ENCODE data around the gene NRXN2.

Gene NRXN2

DNA sequence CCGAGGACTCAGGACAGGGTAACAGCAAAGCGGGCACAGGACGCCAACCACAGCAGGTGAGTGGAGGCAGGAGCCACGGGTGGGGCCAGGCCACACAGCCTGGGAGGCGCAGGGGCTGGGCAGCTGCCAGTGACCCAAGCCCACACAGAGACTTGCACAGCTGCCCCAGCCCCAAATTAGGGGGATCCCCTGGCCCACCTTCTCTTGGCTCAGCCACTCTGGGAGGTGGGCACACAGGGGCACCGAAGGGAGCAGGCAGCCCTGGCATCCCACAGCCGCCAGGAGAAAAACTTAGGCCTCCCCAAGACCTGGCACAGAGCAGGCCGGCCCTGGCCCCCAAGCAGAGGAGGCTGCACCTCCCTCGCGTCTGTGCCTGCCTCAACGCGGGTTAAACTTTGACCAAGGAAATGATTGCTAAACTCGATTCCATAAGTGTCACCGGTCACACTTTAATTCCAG lies 132.2 kb downstream of the NRXN2 start, which contains the start of gene SLC22A12:
Gene SLC22A12, plus strand, starts transcription at position 458 of the 459 bp plus-strand sequence. CDS start 337 bp downstream, outside the sequence.
- no peaks in the 10 kb centered on the region for H3K4me1 ChIP-seq (ENCODE audit: insufficient read depth, low read length)
- H3K4me3 ChIP-seq (ENCODE audit: low read length) = no peak within 1 kb of the TSS
- H3K9ac ChIP-seq (ENCODE audit: low read depth, low read length) = no peak within 1 kb of the TSS
- no peaks in the 10 kb centered on the region for H3K36me3 ChIP-seq (ENCODE audit: insufficient read depth, low read length)
- no peaks in the 10 kb centered on the region for H3K27me3 ChIP-seq (ENCODE audit: insufficient read depth, low read length)
- no peak within 1 kb of the TSS for H3K27ac ChIP-seq (ENCODE audit: low read depth, low read length)
- H3K9me3 ChIP-seq (ENCODE audit: insufficient read depth, low read depth, low read length) = no peaks in the 10 kb centered on the region
- 87% methylated on average over 14 of the region's 14 CpGs for WGBS

DNA sequence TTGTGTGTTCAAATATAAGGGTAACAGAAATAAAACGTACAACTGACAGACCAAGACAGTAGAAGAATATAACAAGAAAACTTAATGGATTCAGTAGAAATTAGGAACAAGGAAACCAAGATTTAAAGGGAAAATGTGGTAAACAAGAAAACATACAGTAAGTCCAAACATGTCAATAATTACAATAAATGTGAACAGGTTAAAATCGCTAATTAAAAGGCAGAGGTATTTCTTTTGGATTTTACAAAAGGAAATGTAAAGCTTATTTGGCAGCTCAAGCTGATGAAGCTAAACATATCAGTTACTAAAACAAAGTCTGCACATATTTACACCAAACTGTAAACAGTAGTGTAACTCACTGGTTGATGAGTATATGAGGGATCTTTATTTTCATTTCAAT lies 134.3 kb downstream of the NRXN2 start:
- H3K36me3 ChIP-seq (ENCODE audit: insufficient read depth, low read length) = no peaks in the 10 kb centered on the region

DNA sequence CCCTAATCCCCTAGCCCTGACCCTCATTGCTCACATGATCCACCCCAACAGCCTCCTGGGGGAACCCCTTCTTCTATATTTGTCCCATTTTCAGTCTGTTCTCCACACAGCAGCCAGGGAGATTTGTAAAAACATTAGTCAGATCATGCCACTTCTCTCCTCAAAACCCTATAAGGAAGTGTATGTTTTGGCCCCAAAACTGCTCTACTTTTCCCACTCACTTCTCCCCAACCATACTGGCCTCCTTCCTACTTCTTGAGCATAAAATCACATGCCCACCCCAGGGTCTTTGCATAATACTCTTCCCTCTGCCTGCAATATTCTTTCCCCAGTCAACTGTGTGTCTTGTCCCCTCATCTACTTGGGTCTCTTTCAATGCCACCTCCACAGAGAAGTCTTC lies 136.6 kb downstream of the NRXN2 start:
- Histone ChIP-seq H3K4me3 (ENCODE audit: low read length) (no peak overlapping the region), H3K27me3 (ENCODE audit: insufficient read depth, low read length) (no peaks in the 10 kb centered on the region), H3K36me3 (ENCODE audit: insufficient read depth, low read length) (no peaks in the 10 kb centered on the region), H3K9ac (ENCODE audit: low read depth, low read length) (no peak overlapping the region), H3K4me1 (ENCODE audit: insufficient read depth, low read length) (no peaks in the 10 kb centered on the region), H3K27ac (ENCODE audit: low read depth, low read length) (no peak overlapping the region), H3K9me3 (ENCODE audit: insufficient read depth, low read depth, low read length) (no peaks in the 10 kb centered on the region)

More for the DNA sequence above, 134.3 kb downstream of the NRXN2 start:
- Histone ChIP-seq H3K9me3 (ENCODE audit: insufficient read depth, low read depth, low read length) (no peaks in the 10 kb centered on the region), H3K27ac (ENCODE audit: low read depth, low read length) (no peak overlapping the region), H3K9ac (ENCODE audit: low read depth, low read length) (no peak overlapping the region), H3K4me1 (ENCODE audit: insufficient read depth, low read length) (no peaks in the 10 kb centered on the region), H3K4me3 (ENCODE audit: low read length) (no peak overlapping the region), H3K27me3 (ENCODE audit: insufficient read depth, low read length) (no peaks in the 10 kb centered on the region)
- no CpG with 5 or more reads among the region's 2 CpGs for WGBS

DNA sequence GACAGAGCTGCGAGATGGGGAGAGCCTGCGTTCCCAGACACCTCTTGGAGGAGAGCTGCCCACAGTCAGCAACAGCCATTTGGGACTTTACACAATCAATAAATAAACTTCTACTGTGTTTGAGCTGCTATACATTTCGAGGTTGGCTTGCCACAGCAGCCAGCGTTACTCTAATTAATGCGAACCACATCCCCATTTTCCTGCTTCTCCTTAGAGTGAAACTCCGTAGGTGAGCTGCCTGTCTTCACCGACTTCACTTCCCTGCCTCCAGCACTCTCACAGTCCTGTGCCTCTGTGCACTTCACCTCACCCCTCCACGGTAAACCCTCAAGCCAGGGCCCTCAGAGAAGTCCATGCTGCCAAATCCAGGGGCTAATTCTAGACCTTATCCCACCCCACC lies 137.8 kb downstream of the NRXN2 start:
- Histone ChIP-seq H3K27ac (ENCODE audit: low read depth, low read length) (no peak overlapping the region), H3K4me3 (ENCODE audit: low read length) (no peak overlapping the region), H3K9ac (ENCODE audit: low read depth, low read length) (no peak overlapping the region), H3K4me1 (ENCODE audit: insufficient read depth, low read length) (no peaks in the 10 kb centered on the region), H3K36me3 (ENCODE audit: insufficient read depth, low read length) (no peaks in the 10 kb centered on the region), H3K27me3 (ENCODE audit: insufficient read depth, low read length) (no peaks in the 10 kb centered on the region), H3K9me3 (ENCODE audit: insufficient read depth, low read depth, low read length) (no peaks in the 10 kb centered on the region)
- 82% methylated on average over 8 of the region's 8 CpGs for WGBS

DNA sequence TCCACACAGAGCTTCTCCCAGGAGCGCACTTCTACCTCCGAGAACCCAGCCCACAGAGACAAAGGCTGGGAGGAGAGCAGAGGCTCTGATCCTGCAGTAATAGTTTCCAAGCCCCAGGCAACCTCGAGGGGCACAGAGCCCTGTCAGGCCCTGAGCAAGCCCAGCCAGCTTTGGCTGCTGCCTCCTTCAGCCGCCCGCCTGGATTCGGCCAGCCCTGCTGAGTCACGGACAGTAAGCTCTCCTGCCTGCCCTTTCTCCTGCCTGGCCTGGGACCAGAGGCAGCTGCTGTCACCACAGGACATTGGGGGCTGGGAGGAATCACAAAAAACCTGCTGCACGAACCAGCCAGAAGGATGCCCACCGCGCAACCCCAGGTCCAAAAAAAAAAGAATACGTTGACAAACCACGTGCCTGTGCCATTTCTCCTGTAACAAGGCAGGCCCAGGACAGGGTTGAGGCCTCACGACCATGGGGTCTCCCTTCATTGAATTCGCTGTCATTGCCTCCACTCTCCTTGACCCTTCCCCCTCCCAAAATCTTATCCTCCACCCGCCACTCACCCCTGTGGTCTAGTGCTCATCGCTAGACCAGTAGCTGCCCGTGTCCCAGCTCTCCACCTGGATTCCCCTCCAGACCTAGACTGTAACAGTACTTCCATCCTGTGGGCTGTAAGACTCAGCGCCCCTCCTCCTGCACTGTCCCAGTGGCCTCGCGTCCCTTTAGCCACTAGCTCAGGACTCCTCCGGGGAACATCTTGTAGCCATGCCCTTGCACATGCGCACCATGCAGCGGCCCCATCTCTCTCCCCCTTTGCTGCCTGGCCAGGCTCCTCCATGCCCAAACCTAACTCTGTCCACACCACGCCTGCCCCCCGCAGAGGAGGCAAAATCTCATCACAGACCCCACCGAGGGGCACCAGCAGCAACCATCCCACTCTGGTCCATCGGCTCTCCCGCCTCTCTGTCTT lies 139.4 kb downstream of the NRXN2 start:
- Histone ChIP-seq H3K9me3 (ENCODE audit: insufficient read depth, low read depth, low read length) (no peaks in the 10 kb centered on the region), H3K4me3 (ENCODE audit: low read length) (no peak overlapping the region), H3K4me1 (ENCODE audit: insufficient read depth, low read length) (no peaks in the 10 kb centered on the region), H3K27me3 (ENCODE audit: insufficient read depth, low read length) (no peaks in the 10 kb centered on the region), H3K36me3 (ENCODE audit: insufficient read depth, low read length) (no peaks in the 10 kb centered on the region), H3K9ac (ENCODE audit: low read depth, low read length) (no peak overlapping the region), H3K27ac (ENCODE audit: low read depth, low read length) (no peak overlapping the region)
- 86% methylated on average over 28 of the region's 28 CpGs for WGBS

DNA sequence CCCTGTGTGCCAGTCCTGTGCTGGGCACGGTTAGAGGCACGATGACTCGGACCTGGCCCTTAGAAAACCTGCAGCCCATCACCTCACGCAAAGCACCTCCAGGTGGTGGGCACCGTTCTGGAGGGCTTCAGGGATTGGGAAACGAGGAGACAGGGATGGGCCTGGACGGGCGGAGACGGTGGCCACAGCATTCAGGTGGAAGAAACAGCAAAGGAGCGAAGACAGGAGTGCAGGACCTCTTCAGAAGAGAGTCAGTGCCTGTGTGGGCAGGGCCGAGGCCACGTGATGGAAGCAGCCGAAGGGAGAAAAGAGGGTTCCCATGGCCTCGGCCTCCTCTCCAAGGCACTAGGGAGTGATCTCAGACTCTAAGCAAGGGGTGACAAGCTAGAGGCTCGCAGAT lies 140.1 kb downstream of the NRXN2 start:
- Histone ChIP-seq H3K27ac (ENCODE audit: low read depth, low read length) (no peak overlapping the region), H3K4me1 (ENCODE audit: insufficient read depth, low read length) (no peaks in the 10 kb centered on the region), H3K36me3 (ENCODE audit: insufficient read depth, low read length) (no peaks in the 10 kb centered on the region), H3K9me3 (ENCODE audit: insufficient read depth, low read depth, low read length) (no peaks in the 10 kb centered on the region), H3K27me3 (ENCODE audit: insufficient read depth, low read length) (no peaks in the 10 kb centered on the region), H3K9ac (ENCODE audit: low read depth, low read length) (no peak overlapping the region), H3K4me3 (ENCODE audit: low read length) (no peak overlapping the region)
- 89% methylated on average over 15 of the region's 15 CpGs for WGBS

DNA sequence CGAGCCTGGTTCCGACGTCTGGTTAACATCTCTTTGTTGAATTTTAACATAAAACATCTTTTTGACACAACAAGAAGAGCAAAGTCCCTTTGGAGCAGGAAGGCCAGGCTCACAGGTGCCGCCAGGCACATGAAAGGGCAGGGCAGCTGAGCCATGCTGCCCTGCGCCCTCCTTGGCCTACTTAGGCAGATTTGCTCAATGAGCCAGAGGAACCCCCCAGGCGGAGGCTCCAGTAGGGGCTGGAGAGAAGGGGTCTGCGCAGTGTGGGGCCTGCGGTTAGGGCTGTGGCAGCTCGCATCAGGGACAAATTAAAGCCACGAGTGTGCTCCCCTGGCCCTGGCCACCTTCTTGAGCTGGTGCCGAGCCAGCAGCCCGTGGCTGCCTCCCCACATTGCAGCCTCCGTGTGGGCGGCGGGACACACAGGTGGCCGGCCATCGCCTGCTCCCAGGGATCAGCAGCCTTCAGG lies 141.9 kb downstream of the NRXN2 start:
- Histone ChIP-seq H3K27ac (ENCODE audit: low read depth, low read length) (no peak overlapping the region), H3K36me3 (ENCODE audit: insufficient read depth, low read length) (no peaks in the 10 kb centered on the region), H3K4me3 (ENCODE audit: low read length) (no peak overlapping the region), H3K9ac (ENCODE audit: low read depth, low read length) (no peak overlapping the region), H3K9me3 (ENCODE audit: insufficient read depth, low read depth, low read length) (no peaks in the 10 kb centered on the region), H3K27me3 (ENCODE audit: insufficient read depth, low read length) (no peaks in the 10 kb centered on the region), H3K4me1 (ENCODE audit: insufficient read depth, low read length) (no peaks in the 10 kb centered on the region)
- 92% methylated on average over 17 of the region's 17 CpGs for WGBS

DNA sequence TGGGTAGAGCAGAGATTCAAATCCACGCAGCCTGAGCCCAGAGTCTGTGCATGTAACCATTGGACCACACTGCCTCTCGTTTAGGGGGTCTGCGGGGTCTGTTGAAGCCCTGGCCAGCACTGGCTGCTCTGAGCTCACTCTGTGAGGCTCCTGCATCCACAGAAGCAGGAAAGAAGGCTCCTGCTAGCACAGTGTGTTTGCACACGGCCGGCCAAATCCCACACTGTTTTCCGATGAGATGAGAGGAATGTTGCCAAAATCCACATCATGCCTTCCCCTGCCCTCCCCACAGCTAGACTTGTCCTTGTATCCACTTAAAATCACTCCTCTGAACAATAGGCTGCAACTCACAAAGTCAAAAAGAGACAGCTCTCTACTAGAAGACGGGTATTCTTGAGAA lies 142.6 kb downstream of the NRXN2 start:
- WGBS = 92% methylated on average over 7 of the region's 7 CpGs
- Histone ChIP-seq H3K36me3 (ENCODE audit: insufficient read depth, low read length) (no peaks in the 10 kb centered on the region), H3K4me3 (ENCODE audit: low read length) (no peak overlapping the region), H3K9me3 (ENCODE audit: insufficient read depth, low read depth, low read length) (no peaks in the 10 kb centered on the region), H3K4me1 (ENCODE audit: insufficient read depth, low read length) (no peaks in the 10 kb centered on the region), H3K9ac (ENCODE audit: low read depth, low read length) (no peak overlapping the region), H3K27me3 (ENCODE audit: insufficient read depth, low read length) (no peaks in the 10 kb centered on the region), H3K27ac (ENCODE audit: low read depth, low read length) (no peak overlapping the region)

DNA sequence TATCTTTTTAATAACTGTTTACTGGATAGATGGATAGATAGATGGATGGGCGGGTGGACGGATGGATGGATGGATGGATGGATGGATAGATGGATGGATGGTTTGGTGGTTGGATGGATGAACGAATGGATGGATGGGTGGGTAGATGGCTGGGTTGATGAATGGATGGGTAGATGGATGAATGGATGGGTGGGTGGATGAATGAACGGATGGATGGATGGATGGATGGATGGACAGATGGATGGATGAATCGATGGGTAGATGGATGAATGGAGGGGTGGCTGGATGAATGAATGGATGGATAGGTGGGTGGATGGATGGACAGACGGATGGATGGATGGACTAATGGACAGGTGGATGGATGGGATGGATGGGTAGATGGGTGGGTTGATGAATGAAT lies 145.8 kb downstream of the NRXN2 start:
- Histone ChIP-seq H3K27me3 (ENCODE audit: insufficient read depth, low read length) (no peaks in the 10 kb centered on the region), H3K9ac (ENCODE audit: low read depth, low read length) (no peak overlapping the region), H3K27ac (ENCODE audit: low read depth, low read length) (no peak overlapping the region), H3K36me3 (ENCODE audit: insufficient read depth, low read length) (no peaks in the 10 kb centered on the region), H3K4me1 (ENCODE audit: insufficient read depth, low read length) (no peaks in the 10 kb centered on the region), H3K9me3 (ENCODE audit: insufficient read depth, low read depth, low read length) (no peaks in the 10 kb centered on the region), H3K4me3 (ENCODE audit: low read length) (no peak overlapping the region)
- 91% methylated on average over 6 of the region's 6 CpGs for WGBS

DNA sequence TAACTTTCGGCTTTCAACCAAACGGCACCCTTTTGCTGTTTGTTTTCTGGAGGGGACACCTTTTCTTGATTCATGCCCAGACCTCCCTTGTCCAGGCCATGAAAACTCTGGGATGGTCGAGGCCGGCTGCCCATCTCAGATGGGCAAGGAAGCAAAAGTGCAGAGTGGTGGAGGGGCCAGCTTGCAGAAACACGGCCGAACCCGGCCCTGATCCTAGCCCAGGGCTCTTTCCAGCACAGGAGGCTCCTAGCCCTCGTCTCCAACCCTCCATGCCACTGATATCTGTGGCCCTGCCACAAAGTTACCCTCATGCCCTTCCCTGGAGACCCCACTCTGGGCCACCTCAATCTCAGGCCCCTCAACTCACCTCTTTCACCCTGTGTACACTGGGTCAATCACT lies 150.9 kb downstream of the NRXN2 start:
- Histone ChIP-seq H3K9me3 (ENCODE audit: insufficient read depth, low read depth, low read length) (no peaks in the 10 kb centered on the region), H3K27me3 (ENCODE audit: insufficient read depth, low read length) (no peaks in the 10 kb centered on the region), H3K4me3 (ENCODE audit: low read length) (no peak overlapping the region), H3K27ac (ENCODE audit: low read depth, low read length) (no peak overlapping the region), H3K9ac (ENCODE audit: low read depth, low read length) (no peak overlapping the region), H3K36me3 (ENCODE audit: insufficient read depth, low read length) (no peaks in the 10 kb centered on the region), H3K4me1 (ENCODE audit: insufficient read depth, low read length) (peaks cover 1% of the 10 kb centered on the region; the same call in 1 of the 2 replicates)
- WGBS = 87% methylated on average over 8 of the region's 8 CpGs

DNA sequence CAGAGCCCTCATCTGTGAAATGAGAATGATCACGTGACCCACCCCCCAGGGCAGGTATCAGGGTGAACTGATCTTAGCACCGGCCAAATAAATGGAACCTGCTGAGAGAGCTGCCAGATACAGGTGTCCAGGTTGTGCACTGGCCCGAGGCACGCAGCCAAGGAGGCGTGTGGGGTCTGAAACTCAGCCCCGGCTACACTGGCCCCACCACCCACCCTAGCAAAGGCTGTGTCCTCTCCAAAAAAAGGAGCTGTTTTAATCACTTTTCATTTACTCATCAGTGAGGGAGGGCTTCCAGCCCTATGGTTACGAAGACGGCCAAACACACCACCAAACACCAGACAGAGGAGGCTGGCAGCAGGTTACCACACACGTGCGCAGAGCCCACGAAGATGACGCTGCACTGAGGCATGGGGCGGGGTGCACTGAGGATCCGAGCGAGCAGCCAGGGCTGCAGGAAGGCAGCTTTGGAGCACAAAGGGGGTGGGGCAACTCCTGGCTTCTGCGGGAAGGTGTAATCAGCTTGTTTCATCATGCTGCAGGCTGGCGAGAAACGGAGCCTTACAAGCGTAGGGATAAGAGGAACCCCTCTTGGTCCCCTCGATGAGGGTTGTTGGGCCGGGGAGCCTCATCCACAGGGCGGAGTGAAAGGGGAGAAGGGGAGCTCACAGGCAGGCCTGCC lies 151.4 kb downstream of the NRXN2 start:
- 75% methylated on average over 22 of the region's 22 CpGs for WGBS
- Histone ChIP-seq H3K27me3 (ENCODE audit: insufficient read depth, low read length) (no peaks in the 10 kb centered on the region), H3K4me1 (ENCODE audit: insufficient read depth, low read length) (peaks cover 7% of the 10 kb centered on the region)

More for the DNA sequence above, 151.4 kb downstream of the NRXN2 start:
- Histone ChIP-seq H3K27ac (ENCODE audit: low read depth, low read length) (no peak overlapping the region), H3K36me3 (ENCODE audit: insufficient read depth, low read length) (no peaks in the 10 kb centered on the region), H3K4me3 (ENCODE audit: low read length) (no peak overlapping the region), H3K9ac (ENCODE audit: low read depth, low read length) (no peak overlapping the region), H3K9me3 (ENCODE audit: insufficient read depth, low read depth, low read length) (no peaks in the 10 kb centered on the region)
